Neural crest cell (in vitro differentiated cells): ENCODE results near the gene APBA2. TPM values are rescaled to one million over a fixed set of nuclear protein-coding genes. Genes with fewer than 3 reads are reported as not detected.

Experiments
- DNase-seq: peaks from one replicate; pipeline ENCODE4 v3.0.0; 2021; ENCODE audit warnings: low read depth, mixed read lengths, low spot score
- H3K27ac Mint-ChIP-seq: one replicate; pipeline ENCODE4 v1.8.0; 2021; ENCODE audit warnings: mild to moderate bottlenecking, mixed read lengths; ENCODE audit not compliant: unreplicated experiment
- H3K27me3 Mint-ChIP-seq: 2 replicates; pipeline ENCODE4 v1.8.0; 2021; ENCODE audit warnings: low read depth, mild to moderate bottlenecking, mixed read lengths
- H3K36me3 Mint-ChIP-seq: 2 replicates; pipeline ENCODE4 v1.8.0; 2021; ENCODE audit warnings: low read depth, mild to moderate bottlenecking, mixed read lengths
- H3K4me1 Mint-ChIP-seq: 2 replicates; pipeline ENCODE4 v1.8.0; 2021; ENCODE audit warnings: mixed read lengths
- H3K4me3 Mint-ChIP-seq: one replicate; pipeline ENCODE4 v1.8.0; 2021; ENCODE audit warnings: mild to moderate bottlenecking, mixed read lengths
- H3K9me3 Mint-ChIP-seq: 2 replicates; pipeline ENCODE4 v1.8.0; 2021; ENCODE audit warnings: mixed read lengths
- CTCF ChIP-seq: fragments of 200-600 bp; sonication (generic); conservative IDR thresholded peaks from 2 replicates; pipeline ENCODE4 v1.5.0; 2021; ENCODE audit warnings: antibody characterized with exemption, mild to moderate bottlenecking
- total RNA-seq: library from RNA; stranded (reverse); gene quantifications from 2 replicates; pipeline ENCODE4 v1.2.1, GENCODE V29; 2021

Gene APBA2
- total RNA-seq, 1 donor from 2014 or later = 79.9 TPM

- peaks cover 20% of the 10 kb centered on the region for H3K4me1 Mint-ChIP-seq
- peaks cover 18% of the 10 kb centered on the region for H3K36me3 Mint-ChIP-seq
- no peaks in the 10 kb centered on the region for H3K27me3 Mint-ChIP-seq
- no peak for DNase-seq
- no peak for TF ChIP-seq CTCF
- peak overlapping the region; percentile 23 for H3K27ac Mint-ChIP-seq
- no peaks in the 10 kb centered on the region for H3K9me3 Mint-ChIP-seq
- no peak overlapping the region for H3K4me3 Mint-ChIP-seq
Measured at GRCh38 chr15:28920781-28921331, 35.1 kb downstream of the APBA2 start.

- Mint-ChIP-seq H3K36me3 (peaks cover 18% of the 10 kb centered on the region), H3K27me3 (no peaks in the 10 kb centered on the region), H3K4me3 (no peak overlapping the region), H3K9me3 (no peaks in the 10 kb centered on the region), H3K27ac (no peak overlapping the region), H3K4me1 (peaks cover 20% of the 10 kb centered on the region)
- no peak for DNase-seq
- no peak for TF ChIP-seq CTCF
Measured at GRCh38 chr15:28921336-28921735, 35.6 kb downstream of the APBA2 start.

DNA sequence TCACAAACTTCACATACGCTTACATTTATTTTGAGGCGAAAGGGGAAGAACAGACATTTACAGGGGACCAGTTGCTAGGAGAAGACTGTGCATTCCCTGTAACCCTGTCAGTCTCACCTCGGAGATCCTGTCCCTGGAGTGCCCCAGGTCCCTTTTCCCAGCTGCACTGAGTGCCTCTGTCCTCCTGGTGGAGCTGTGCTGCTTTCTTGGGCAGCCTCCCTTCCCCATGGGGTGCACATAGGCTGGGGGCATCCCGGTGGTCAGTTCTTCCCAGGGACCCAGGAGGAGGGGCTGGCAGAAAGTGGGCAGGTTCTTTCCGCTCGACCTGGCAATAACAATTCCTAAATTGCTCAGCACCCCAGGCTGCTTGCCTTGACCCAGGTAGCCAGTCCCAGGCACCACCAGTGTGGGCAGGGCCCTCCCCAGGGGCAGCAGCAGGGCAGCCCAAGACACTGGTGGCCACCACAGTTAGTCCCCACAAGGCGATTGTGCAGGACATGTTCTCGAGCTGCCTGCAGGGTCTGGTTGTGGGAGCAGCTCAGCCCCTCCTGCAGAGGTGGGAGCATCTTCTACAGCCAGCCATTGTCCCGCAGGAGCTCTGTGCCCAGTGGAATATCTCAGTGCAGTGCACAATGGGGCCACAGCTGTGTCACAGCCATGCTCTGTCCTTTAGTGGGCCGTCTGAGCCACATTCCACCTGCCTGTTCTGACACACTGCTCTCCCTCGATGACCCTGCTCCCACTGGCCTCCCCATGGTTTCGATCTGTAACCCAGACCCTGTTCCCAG is 36.3 kb downstream of the APBA2 start:
- Mint-ChIP-seq H3K27me3 (no peaks in the 10 kb centered on the region), H3K4me3 (no peak overlapping the region), H3K36me3 (peaks cover 18% of the 10 kb centered on the region), H3K9me3 (no peaks in the 10 kb centered on the region), H3K27ac (no peak overlapping the region), H3K4me1 (peaks cover 20% of the 10 kb centered on the region)
- TF ChIP-seq CTCF = no peak
- DNase-seq = no peak

- Mint-ChIP-seq H3K4me3 (no peak overlapping the region), H3K27ac (no peak overlapping the region), H3K27me3 (no peaks in the 10 kb centered on the region), H3K36me3 (peaks cover 18% of the 10 kb centered on the region), H3K4me1 (peaks cover 17% of the 10 kb centered on the region), H3K9me3 (no peaks in the 10 kb centered on the region)
- no peak for DNase-seq
- no peak for TF ChIP-seq CTCF
Measured at GRCh38 chr15:28922707-28923012, 36.9 kb downstream of the APBA2 start.

DNA sequence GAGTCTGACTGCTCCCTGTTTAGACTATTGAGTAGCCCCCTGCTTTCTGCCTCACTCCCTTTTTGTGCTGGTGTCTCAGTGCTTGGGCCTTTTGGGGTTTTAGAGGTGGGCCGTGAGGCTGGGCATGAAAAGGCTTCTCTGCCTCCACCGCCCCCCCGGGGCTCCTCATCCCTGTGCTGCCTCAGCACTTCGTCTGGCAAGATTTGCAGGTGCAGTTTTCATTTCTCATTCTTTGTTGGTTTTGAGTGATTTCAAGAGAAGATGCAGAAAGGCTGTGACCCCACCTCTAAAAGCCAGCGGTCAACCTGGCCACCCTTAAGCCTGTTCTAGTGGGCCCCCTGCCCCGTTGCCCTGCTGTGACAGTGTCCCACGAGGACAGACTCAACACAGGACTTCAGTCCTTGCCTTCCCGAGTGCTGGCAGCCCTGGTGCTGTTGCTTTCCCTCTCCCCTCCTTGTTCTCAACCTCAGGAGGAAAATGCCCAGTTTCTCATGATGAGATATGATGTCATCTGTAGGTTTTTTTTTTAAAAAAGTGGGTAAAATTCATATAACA is 38.0 kb downstream of the APBA2 start:
- Mint-ChIP-seq H3K27me3 (no peaks in the 10 kb centered on the region), H3K27ac (no peak overlapping the region), H3K9me3 (no peaks in the 10 kb centered on the region), H3K36me3 (peaks cover 24% of the 10 kb centered on the region), H3K4me1 (peaks cover 12% of the 10 kb centered on the region), H3K4me3 (no peak overlapping the region)
- TF ChIP-seq CTCF = no peak
- DNase-seq = no peak
